ENCODE results near the gene KMT2B. TPM values are rescaled to one million over a fixed set of nuclear protein-coding genes. Genes with fewer than 3 reads are reported as not detected.

Gene KMT2B
- total and polyA plus RNA-seq, 2 of the 8 experiments (the other 6 are each of a cell fraction or from before 2014, with no cell fraction given) = 26.7 to 38.6 TPM

DNA sequence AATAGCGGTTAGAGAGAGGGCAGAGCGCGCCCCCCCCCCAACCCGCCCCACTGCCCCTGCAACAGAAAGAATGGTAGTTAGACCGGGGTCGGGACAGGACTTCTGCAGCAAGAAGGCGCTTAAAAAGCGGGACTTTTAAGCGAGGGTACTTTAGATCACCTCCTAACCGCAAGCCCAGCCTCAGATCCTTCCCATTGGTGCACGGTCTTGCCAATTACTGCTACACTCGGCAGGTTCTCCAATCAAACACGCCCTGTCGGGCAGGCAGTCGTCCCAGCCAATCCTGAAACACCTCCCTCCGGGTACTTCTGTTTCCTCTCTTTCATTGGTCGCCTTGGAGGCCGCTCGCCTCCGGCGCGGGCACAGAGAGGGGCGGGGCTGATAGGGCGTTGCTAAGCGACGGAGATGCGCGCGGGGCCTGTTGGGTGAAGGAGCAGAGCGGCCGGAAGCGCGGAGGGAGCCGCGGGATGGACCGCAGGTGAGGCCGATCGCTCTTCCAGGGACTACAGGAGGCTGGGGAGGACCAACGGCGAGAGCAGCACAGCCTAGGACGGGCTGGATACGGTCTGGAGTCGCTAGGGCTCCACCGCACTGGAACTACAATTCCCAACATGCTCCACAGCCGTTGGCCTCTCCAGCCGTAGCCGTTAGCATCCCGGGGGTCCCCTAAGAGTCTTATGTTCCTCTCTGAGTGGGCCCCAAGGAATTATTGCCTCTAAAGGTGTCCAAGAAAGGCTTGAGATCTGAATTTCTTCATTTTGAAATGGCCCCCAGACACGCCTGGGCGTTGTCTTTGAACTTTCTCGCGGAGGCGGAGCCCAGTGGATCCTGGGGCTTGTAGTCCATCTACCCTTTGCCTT, 40.2 kb downstream of the KMT2B start, which contains the start of gene PROSER3 (continued):
- TF ChIP-seq, protein P1, sequence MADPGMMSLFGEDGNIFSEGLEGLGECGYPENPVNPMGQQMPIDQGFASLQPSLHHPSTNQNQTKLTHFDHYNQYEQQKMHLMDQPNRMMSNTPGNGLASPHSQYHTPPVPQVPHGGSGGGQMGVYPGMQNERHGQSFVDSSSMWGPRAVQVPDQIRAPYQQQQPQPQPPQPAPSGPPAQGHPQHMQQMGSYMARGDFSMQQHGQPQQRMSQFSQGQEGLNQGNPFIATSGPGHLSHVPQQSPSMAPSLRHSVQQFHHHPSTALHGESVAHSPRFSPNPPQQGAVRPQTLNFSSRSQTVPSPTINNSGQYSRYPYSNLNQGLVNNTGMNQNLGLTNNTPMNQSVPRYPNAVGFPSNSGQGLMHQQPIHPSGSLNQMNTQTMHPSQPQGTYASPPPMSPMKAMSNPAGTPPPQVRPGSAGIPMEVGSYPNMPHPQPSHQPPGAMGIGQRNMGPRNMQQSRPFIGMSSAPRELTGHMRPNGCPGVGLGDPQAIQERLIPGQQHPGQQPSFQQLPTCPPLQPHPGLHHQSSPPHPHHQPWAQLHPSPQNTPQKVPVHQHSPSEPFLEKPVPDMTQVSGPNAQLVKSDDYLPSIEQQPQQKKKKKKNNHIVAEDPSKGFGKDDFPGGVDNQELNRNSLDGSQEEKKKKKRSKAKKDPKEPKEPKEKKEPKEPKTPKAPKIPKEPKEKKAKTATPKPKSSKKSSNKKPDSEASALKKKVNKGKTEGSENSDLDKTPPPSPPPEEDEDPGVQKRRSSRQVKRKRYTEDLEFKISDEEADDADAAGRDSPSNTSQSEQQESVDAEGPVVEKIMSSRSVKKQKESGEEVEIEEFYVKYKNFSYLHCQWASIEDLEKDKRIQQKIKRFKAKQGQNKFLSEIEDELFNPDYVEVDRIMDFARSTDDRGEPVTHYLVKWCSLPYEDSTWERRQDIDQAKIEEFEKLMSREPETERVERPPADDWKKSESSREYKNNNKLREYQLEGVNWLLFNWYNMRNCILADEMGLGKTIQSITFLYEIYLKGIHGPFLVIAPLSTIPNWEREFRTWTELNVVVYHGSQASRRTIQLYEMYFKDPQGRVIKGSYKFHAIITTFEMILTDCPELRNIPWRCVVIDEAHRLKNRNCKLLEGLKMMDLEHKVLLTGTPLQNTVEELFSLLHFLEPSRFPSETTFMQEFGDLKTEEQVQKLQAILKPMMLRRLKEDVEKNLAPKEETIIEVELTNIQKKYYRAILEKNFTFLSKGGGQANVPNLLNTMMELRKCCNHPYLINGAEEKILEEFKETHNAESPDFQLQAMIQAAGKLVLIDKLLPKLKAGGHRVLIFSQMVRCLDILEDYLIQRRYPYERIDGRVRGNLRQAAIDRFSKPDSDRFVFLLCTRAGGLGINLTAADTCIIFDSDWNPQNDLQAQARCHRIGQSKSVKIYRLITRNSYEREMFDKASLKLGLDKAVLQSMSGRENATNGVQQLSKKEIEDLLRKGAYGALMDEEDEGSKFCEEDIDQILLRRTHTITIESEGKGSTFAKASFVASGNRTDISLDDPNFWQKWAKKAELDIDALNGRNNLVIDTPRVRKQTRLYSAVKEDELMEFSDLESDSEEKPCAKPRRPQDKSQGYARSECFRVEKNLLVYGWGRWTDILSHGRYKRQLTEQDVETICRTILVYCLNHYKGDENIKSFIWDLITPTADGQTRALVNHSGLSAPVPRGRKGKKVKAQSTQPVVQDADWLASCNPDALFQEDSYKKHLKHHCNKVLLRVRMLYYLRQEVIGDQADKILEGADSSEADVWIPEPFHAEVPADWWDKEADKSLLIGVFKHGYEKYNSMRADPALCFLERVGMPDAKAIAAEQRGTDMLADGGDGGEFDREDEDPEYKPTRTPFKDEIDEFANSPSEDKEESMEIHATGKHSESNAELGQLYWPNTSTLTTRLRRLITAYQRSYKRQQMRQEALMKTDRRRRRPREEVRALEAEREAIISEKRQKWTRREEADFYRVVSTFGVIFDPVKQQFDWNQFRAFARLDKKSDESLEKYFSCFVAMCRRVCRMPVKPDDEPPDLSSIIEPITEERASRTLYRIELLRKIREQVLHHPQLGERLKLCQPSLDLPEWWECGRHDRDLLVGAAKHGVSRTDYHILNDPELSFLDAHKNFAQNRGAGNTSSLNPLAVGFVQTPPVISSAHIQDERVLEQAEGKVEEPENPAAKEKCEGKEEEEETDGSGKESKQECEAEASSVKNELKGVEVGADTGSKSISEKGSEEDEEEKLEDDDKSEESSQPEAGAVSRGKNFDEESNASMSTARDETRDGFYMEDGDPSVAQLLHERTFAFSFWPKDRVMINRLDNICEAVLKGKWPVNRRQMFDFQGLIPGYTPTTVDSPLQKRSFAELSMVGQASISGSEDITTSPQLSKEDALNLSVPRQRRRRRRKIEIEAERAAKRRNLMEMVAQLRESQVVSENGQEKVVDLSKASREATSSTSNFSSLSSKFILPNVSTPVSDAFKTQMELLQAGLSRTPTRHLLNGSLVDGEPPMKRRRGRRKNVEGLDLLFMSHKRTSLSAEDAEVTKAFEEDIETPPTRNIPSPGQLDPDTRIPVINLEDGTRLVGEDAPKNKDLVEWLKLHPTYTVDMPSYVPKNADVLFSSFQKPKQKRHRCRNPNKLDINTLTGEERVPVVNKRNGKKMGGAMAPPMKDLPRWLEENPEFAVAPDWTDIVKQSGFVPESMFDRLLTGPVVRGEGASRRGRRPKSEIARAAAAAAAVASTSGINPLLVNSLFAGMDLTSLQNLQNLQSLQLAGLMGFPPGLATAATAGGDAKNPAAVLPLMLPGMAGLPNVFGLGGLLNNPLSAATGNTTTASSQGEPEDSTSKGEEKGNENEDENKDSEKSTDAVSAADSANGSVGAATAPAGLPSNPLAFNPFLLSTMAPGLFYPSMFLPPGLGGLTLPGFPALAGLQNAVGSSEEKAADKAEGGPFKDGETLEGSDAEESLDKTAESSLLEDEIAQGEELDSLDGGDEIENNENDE (IDR thresholded peaks at IDR 0.05; ENCODE audit: insufficient replicate concordance, low read length) = no peak
- TF ChIP-seq CEBPB (IDR thresholded peaks at IDR 0.05; ENCODE audit: low read depth, low read length) (no peak), ZNF274 (IDR thresholded peaks at IDR 0.05; ENCODE audit: borderline replicate concordance, extremely low read depth, low read length) (no peak), TAF7 (optimal IDR thresholded peaks at IDR 0.05; ENCODE audit: borderline replicate concordance, low read depth, low read length) (no peak), CHD2 (IDR thresholded peaks at IDR 0.05; ENCODE audit: low read length) (peak; percentile 97), BRCA1 (IDR thresholded peaks at IDR 0.05; ENCODE audit: low read depth, low read length) (no peak), HDAC6 (IDR thresholded peaks at IDR 0.05; ENCODE audit: low read depth, low read length) (no peak), SUZ12 (IDR thresholded peaks at IDR 0.05; ENCODE audit: low read length) (no peak)
- TF ChIP-seq, protein P2, sequence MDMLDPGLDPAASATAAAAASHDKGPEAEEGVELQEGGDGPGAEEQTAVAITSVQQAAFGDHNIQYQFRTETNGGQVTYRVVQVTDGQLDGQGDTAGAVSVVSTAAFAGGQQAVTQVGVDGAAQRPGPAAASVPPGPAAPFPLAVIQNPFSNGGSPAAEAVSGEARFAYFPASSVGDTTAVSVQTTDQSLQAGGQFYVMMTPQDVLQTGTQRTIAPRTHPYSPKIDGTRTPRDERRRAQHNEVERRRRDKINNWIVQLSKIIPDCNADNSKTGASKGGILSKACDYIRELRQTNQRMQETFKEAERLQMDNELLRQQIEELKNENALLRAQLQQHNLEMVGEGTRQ (IDR thresholded peaks at IDR 0.05; ENCODE audit: low read length) = no peak

Measured in H1 (cell line).